Neural cell (in vitro differentiated cells): ENCODE data around the gene TMPRSS2. TPM values are rescaled to one million over a fixed set of nuclear protein-coding genes. Genes with fewer than 3 reads are reported as not detected.

Experiments
- H2AFZ ChIP-seq: fragments of 200-600, 300-800 bp; sonication (generic), shearing (Covaris generic); 2 replicates; pipeline ENCODE4 v1.6.0; 2014; ENCODE audit warnings: low read depth, mild to moderate bottlenecking, antibody characterized with exemption, low read length, moderate library complexity
- H3F3A ChIP-seq: fragments of 200-600 bp; shearing (Covaris generic); 2 replicates; pipeline ENCODE4 v1.6.1; 2016; ENCODE audit warnings: mild to moderate bottlenecking, moderate library complexity, mixed read lengths, antibody characterized with exemption, low read length; ENCODE audit not compliant: insufficient read depth, poor library complexity, severe bottlenecking
- H3K27ac ChIP-seq: fragments of 200-600, 300-800 bp; sonication (generic), shearing (Covaris generic); 2 replicates; pipeline ENCODE4 v1.5.1; 2014; ENCODE audit warnings: mild to moderate bottlenecking, low read length, moderate library complexity
- H3K27me3 ChIP-seq: fragments of 300-800, 200-600 bp; sonication (generic), shearing (Covaris generic); 2 replicates; pipeline ENCODE4 v1.6.0; 2014; ENCODE audit warnings: mild to moderate bottlenecking, low read depth, low read length, moderate library complexity; ENCODE audit not compliant: insufficient read depth
- H3K36me3 ChIP-seq: fragments of 300-800, 200-600 bp; sonication (generic), shearing (Covaris generic); 2 replicates; pipeline ENCODE4 v1.5.1; 2014; ENCODE audit warnings: mild to moderate bottlenecking, antibody characterized with exemption, low read length, moderate library complexity; ENCODE audit not compliant: insufficient read depth
- H3K4me2 ChIP-seq: fragments of 300-800, 200-600 bp; sonication (generic), shearing (Covaris generic); 2 replicates; pipeline ENCODE4 v1.6.0; 2014; ENCODE audit warnings: mild to moderate bottlenecking, low read length
- H3K4me3 ChIP-seq: fragments of 300-800, 200-600 bp; sonication (generic), shearing (Covaris generic); 2 replicates; pipeline ENCODE4 v1.5.1; 2014; ENCODE audit warnings: mild to moderate bottlenecking, low read length, moderate library complexity
- H3K79me2 ChIP-seq: fragments of 200-600 bp; shearing (Covaris generic); replicated peaks from 2 replicates; pipeline ENCODE4 v1.6.0; 2014; ENCODE audit warnings: mild to moderate bottlenecking, low read length, moderate library complexity; ENCODE audit not compliant: insufficient read depth
- H3K9ac ChIP-seq: fragments of 300-800, 200-600 bp; sonication (generic), shearing (Covaris generic); 2 replicates; pipeline ENCODE4 v1.6.1; 2016; ENCODE audit warnings: mild to moderate bottlenecking, low read length, mixed read lengths
- H3K9me2 ChIP-seq: fragments of 200-600 bp; shearing (Covaris generic); 2 replicates; pipeline ENCODE4 v1.6.1; 2016; ENCODE audit warnings: mild to moderate bottlenecking, low read length, mixed read lengths; ENCODE audit not compliant: insufficient read depth
- H3K9me3 ChIP-seq: fragments of 200-600, 300-800 bp; sonication (generic), shearing (Covaris generic); 2 replicates; pipeline ENCODE4 v1.6.1; 2016; ENCODE audit warnings: mild to moderate bottlenecking, mixed run types, low read length, moderate library complexity, mixed read lengths
- H4K20me1 ChIP-seq: fragments of 200-600 bp; shearing (Covaris generic); 2 replicates; pipeline ENCODE4 v1.6.1; 2016; ENCODE audit warnings: mild to moderate bottlenecking, mixed run types; ENCODE audit not compliant: insufficient read depth
- CTCF ChIP-seq: fragments of 450-650 bp; IDR thresholded peaks from 2 replicates; pipeline ENCODE4 v1.5.1; 2014; ENCODE audit warnings: antibody characterized with exemption, mild to moderate bottlenecking, moderate library complexity; ENCODE audit not compliant: poor library complexity, severe bottlenecking
- EP300 ChIP-seq: fragments of 450-650 bp; conservative IDR thresholded peaks from 2 replicates; pipeline ENCODE4 v1.6.1; 2014; ENCODE audit warnings: antibody characterized with exemption, mild to moderate bottlenecking, moderate library complexity; ENCODE audit not compliant: poor library complexity, severe bottlenecking
- EZH2 ChIP-seq: fragments of 200-600, 300-800 bp; shearing (Covaris generic), sonication (generic); IDR thresholded peaks from 2 replicates; pipeline ENCODE4 v1.6.1; 2014; ENCODE audit warnings: antibody characterized with exemption, low read length, borderline replicate concordance, mild to moderate bottlenecking; ENCODE audit not compliant: insufficient read depth, poor library complexity, severe bottlenecking
- MXI1 ChIP-seq: fragments of 450-650 bp; conservative IDR thresholded peaks from 2 replicates; pipeline ENCODE4 v1.6.1; 2014; ENCODE audit warnings: antibody characterized with exemption, mild to moderate bottlenecking; ENCODE audit not compliant: poor library complexity, severe bottlenecking
- POLR2AphosphoS5 ChIP-seq: IDR thresholded peaks from 2 replicates; pipeline ENCODE4 v1.6.1; 2012
- RAD21 ChIP-seq: fragments of 450-650 bp; conservative IDR thresholded peaks from 2 replicates; pipeline ENCODE4 v1.6.1; 2014; ENCODE audit warnings: antibody characterized with exemption, mild to moderate bottlenecking, moderate library complexity
- REST ChIP-seq: IDR thresholded peaks from 2 replicates; pipeline ENCODE4 v1.6.1; 2012; ENCODE audit warnings: borderline replicate concordance
- SMC3 ChIP-seq: fragments of 450-650 bp; conservative IDR thresholded peaks from 2 replicates; pipeline ENCODE4 v1.6.1; 2014; ENCODE audit warnings: antibody characterized with exemption, mild to moderate bottlenecking, moderate library complexity; ENCODE audit not compliant: poor library complexity
- TAF1 ChIP-seq: IDR thresholded peaks from 2 replicates; pipeline ENCODE4 v1.6.1; 2012; ENCODE audit warnings: low read depth
- polyA plus RNA-seq: library from polyadenylated mRNA; depleted of rRNA; stranded (reverse); fragments of >200 nt; gene quantifications from 2 replicates; pipeline ENCODE4 v1.2.3, GENCODE V29; 2014

The TMPRSS2 gene
- polyA plus RNA-seq, 1 donor from 2014 or later, result not detected

GRCh38 chr21:41547111-41547510 is 39.2 kb upstream of the TMPRSS2 start:
- no peaks in the 10 kb centered on the region for H3K79me2 ChIP-seq
- H3K4me2 ChIP-seq, result no peak overlapping the region
- H3K4me3 ChIP-seq, result no peak overlapping the region
- no peaks in the 10 kb centered on the region for H3K9me3 ChIP-seq
- no peaks in the 10 kb centered on the region for H3K27me3 ChIP-seq
- H3K27ac ChIP-seq, result no peak overlapping the region
- H3K36me3 ChIP-seq, result no peaks in the 10 kb centered on the region
- no peak overlapping the region for H2AFZ ChIP-seq
- no peaks in the 10 kb centered on the region for H4K20me1 ChIP-seq
- no peak for TF ChIP-seq SMC3
- no peak for TF ChIP-seq REST
- no peak for TF ChIP-seq EP300
- no peaks in the 10 kb centered on the region for H3F3A ChIP-seq
- no peak overlapping the region for H3K9ac ChIP-seq
- H3K9me2 ChIP-seq, result no peaks in the 10 kb centered on the region

GRCh38 chr21:41545500-41546359 is 37.8 kb upstream of the TMPRSS2 start:
- no peak for TF ChIP-seq RAD21
- TF ChIP-seq EP300, result no peak
- no peak for TF ChIP-seq SMC3
- TF ChIP-seq MXI1, result no peak
- no peak for TF ChIP-seq TAF1
- TF ChIP-seq POLR2AphosphoS5, result no peak
- no peak for TF ChIP-seq REST
- no peak for TF ChIP-seq EZH2
- TF ChIP-seq CTCF, result no peak
- Histone ChIP-seq H3K9me2 (no peaks in the 10 kb centered on the region), H2AFZ (no peak overlapping the region)

More at GRCh38 chr21:41545500-41546359, 37.8 kb upstream of the TMPRSS2 start:
- Histone ChIP-seq H3K9ac (no peak overlapping the region), H3K4me3 (no peak overlapping the region), H3K4me2 (no peak overlapping the region), H3K27me3 (no peaks in the 10 kb centered on the region), H4K20me1 (no peaks in the 10 kb centered on the region), H3K79me2 (no peaks in the 10 kb centered on the region), H3K36me3 (no peaks in the 10 kb centered on the region), H3F3A (no peaks in the 10 kb centered on the region), H3K27ac (no peak overlapping the region), H3K9me3 (no peaks in the 10 kb centered on the region)
